Muscle layer of colon (tissue), 2 donors: ENCODE measurements around the gene AGFG1.

ENCODE experiments used
- H3K27ac ChIP-seq: one replicate; pipeline ENCODE4 v1.7.0; 2013; ENCODE audit warnings: low read depth, mild to moderate bottlenecking, low read length, moderate library complexity
- H3K27me3 ChIP-seq, 2 donors: one replicate each; pipeline ENCODE4 v1.7.0; 2013; ENCODE audit warnings: low read length in 2 of 2, mild to moderate bottlenecking in 2 of 2; ENCODE audit not compliant: insufficient read depth in 2 of 2, control insufficient read depth in 1 of 2
- H3K36me3 ChIP-seq: one replicate; pipeline ENCODE4 v1.7.0; 2013; ENCODE audit warnings: mild to moderate bottlenecking, low read length; ENCODE audit not compliant: insufficient read depth
- H3K4me1 ChIP-seq: one replicate; pipeline ENCODE4 v1.7.0; 2013; ENCODE audit warnings: mild to moderate bottlenecking, low read length; ENCODE audit not compliant: insufficient read depth
- H3K4me3 ChIP-seq, 2 donors: one replicate each; pipeline ENCODE4 v1.7.0; 2013; ENCODE audit warnings: low read length in 2 of 2, low read depth in 1 of 2, mild to moderate bottlenecking in 1 of 2, moderate library complexity in 1 of 2
- H3K9ac ChIP-seq: one replicate; pipeline ENCODE4 v1.7.0; 2013; ENCODE audit warnings: low read length
- H3K9me3 ChIP-seq: one replicate; pipeline ENCODE4 v1.7.0; 2013; ENCODE audit warnings: mild to moderate bottlenecking, low read length
- donor health status: abdominal sarcoma.
- donor health status: Adenocarcinoma of cecum.

Gene AGFG1

GRCh38 chr2:227479865-227480475 lies 8.0 kb downstream of the AGFG1 start:
- H3K36me3 ChIP-seq: no peaks in the 10 kb centered on the region
- peaks cover 27% of the 10 kb centered on the region for H3K4me1 ChIP-seq
- no peaks in the 10 kb centered on the region for H3K9me3 ChIP-seq
- no peaks in the 10 kb centered on the region for H3K27me3 ChIP-seq
- no peak overlapping the region for H3K9ac ChIP-seq
- H3K4me3 ChIP-seq: no peak overlapping the region
- no peak overlapping the region for H3K27ac ChIP-seq

- H3K36me3 ChIP-seq: no peaks in the 10 kb centered on the region
- H3K9me3 ChIP-seq: no peaks in the 10 kb centered on the region
- no peaks in the 10 kb centered on the region for H3K27me3 ChIP-seq
- H3K4me1 ChIP-seq: peaks cover 24% of the 10 kb centered on the region
- no peak overlapping the region for H3K4me3 ChIP-seq
- H3K9ac ChIP-seq: no peak overlapping the region
- no peak overlapping the region for H3K27ac ChIP-seq
These were observed 8.6 kb downstream of the AGFG1 start for GRCh38 chr2:227480528-227480927.

GRCh38 chr2:227482638-227483340 lies 10.8 kb downstream of the AGFG1 start:
- Histone ChIP-seq H3K9ac (no peak overlapping the region), H3K4me1 (peaks cover 26% of the 10 kb centered on the region), H3K36me3 (no peaks in the 10 kb centered on the region), H3K27ac (no peak overlapping the region), H3K27me3 (no peaks in the 10 kb centered on the region), H3K9me3 (no peaks in the 10 kb centered on the region), H3K4me3 (no peak overlapping the region)

- H3K9me3 ChIP-seq: no peaks in the 10 kb centered on the region
- H3K9ac ChIP-seq: no peak overlapping the region
- H3K27me3 ChIP-seq: no peaks in the 10 kb centered on the region
- peaks cover 16% of the 10 kb centered on the region for H3K4me1 ChIP-seq
- no peak overlapping the region for H3K4me3 ChIP-seq
- H3K36me3 ChIP-seq: no peaks in the 10 kb centered on the region
- H3K27ac ChIP-seq: no peak overlapping the region
These were observed 13.5 kb downstream of the AGFG1 start for GRCh38 chr2:227485429-227485828.

- H3K27ac ChIP-seq: no peak overlapping the region
- H3K4me3 ChIP-seq: no peak overlapping the region
- peaks cover 16% of the 10 kb centered on the region for H3K4me1 ChIP-seq
- no peaks in the 10 kb centered on the region for H3K36me3 ChIP-seq
- no peaks in the 10 kb centered on the region for H3K9me3 ChIP-seq
- no peak overlapping the region for H3K9ac ChIP-seq
- no peaks in the 10 kb centered on the region for H3K27me3 ChIP-seq
These were observed 14.7 kb downstream of the AGFG1 start for GRCh38 chr2:227486688-227487087.

GRCh38 chr2:227488045-227488444 lies 16.1 kb downstream of the AGFG1 start:
- no peaks in the 10 kb centered on the region for H3K36me3 ChIP-seq
- H3K4me3 ChIP-seq: no peak overlapping the region
- H3K4me1 ChIP-seq: peaks cover 11% of the 10 kb centered on the region
- H3K27ac ChIP-seq: no peak overlapping the region
- H3K9me3 ChIP-seq: no peaks in the 10 kb centered on the region
- H3K9ac ChIP-seq: no peak overlapping the region
- no peaks in the 10 kb centered on the region for H3K27me3 ChIP-seq

GRCh38 chr2:227491386-227491785 lies 19.4 kb downstream of the AGFG1 start:
- Histone ChIP-seq H3K4me3 (no peak overlapping the region), H3K9me3 (no peaks in the 10 kb centered on the region), H3K36me3 (peaks cover 5% of the 10 kb centered on the region), H3K9ac (no peak overlapping the region), H3K27me3 (no peaks in the 10 kb centered on the region), H3K4me1 (peaks cover 5% of the 10 kb centered on the region), H3K27ac (no peak overlapping the region)

GRCh38 chr2:227493524-227493923 lies 21.6 kb downstream of the AGFG1 start:
- Histone ChIP-seq H3K36me3 (peaks cover 5% of the 10 kb centered on the region), H3K27me3 (no peaks in the 10 kb centered on the region)

GRCh38 chr2:227497158-227497557 lies 25.2 kb downstream of the AGFG1 start:
- Histone ChIP-seq H3K9ac (no peak overlapping the region), H3K27me3 (no peaks in the 10 kb centered on the region), H3K9me3 (no peaks in the 10 kb centered on the region), H3K4me3 (no peak overlapping the region), H3K36me3 (peaks cover 5% of the 10 kb centered on the region), H3K27ac (no peak overlapping the region), H3K4me1 (peaks cover 9% of the 10 kb centered on the region)

More at GRCh38 chr2:227493524-227493923, 21.6 kb downstream of the AGFG1 start:
- Histone ChIP-seq H3K4me3 (no peak overlapping the region), H3K27ac (no peak overlapping the region), H3K9ac (no peak overlapping the region), H3K9me3 (no peaks in the 10 kb centered on the region), H3K4me1 (peaks cover 3% of the 10 kb centered on the region)

- H3K4me1 ChIP-seq: peaks cover 23% of the 10 kb centered on the region
- no peaks in the 10 kb centered on the region for H3K27me3 ChIP-seq
- no peak overlapping the region for H3K27ac ChIP-seq
- no peaks in the 10 kb centered on the region for H3K9me3 ChIP-seq
- H3K4me3 ChIP-seq: no peak overlapping the region
- H3K9ac ChIP-seq: no peak overlapping the region
- peaks cover 1% of the 10 kb centered on the region for H3K36me3 ChIP-seq
These were observed 27.8 kb downstream of the AGFG1 start for GRCh38 chr2:227499627-227500300.

GRCh38 chr2:227500301-227500630 lies 28.3 kb downstream of the AGFG1 start:
- no peaks in the 10 kb centered on the region for H3K9me3 ChIP-seq
- H3K27ac ChIP-seq: no peak overlapping the region
- peaks cover 28% of the 10 kb centered on the region for H3K4me1 ChIP-seq
- H3K36me3 ChIP-seq: no peaks in the 10 kb centered on the region
- no peaks in the 10 kb centered on the region for H3K27me3 ChIP-seq
- H3K4me3 ChIP-seq: no peak overlapping the region
- H3K9ac ChIP-seq: no peak overlapping the region
